SK-N-SH (cell line): ENCODE results near the gene PPP1R12A. TPM values are rescaled to one million over a fixed set of nuclear protein-coding genes. Genes with fewer than 3 reads are reported as not detected.

ENCODE experiments used
- CTCF ChIA-PET: fragments of 300-600, 350-600 bp; formaldehyde crosslinking; extraction: SDS; loops from one replicate; lab custom pipeline; 2021; lab: Yijun Ruan, JAX
- POLR2A ChIA-PET: fragments of 350-600 bp; sonication (Branson Sonifier 250); formaldehyde crosslinking; extraction: SDS; loops from one replicate; lab custom pipeline; 2020; ENCODE audit warnings: antibody characterized with exemption, inconsistent platforms; lab: Yijun Ruan, JAX
- DNase-seq: peaks from one replicate; pipeline ENCODE4 v3.0.0; 2012
- H2AFZ ChIP-seq: fragments of 200-600 bp; sonication (generic); 2 replicates; pipeline ENCODE4 v1.8.1; 2016; ENCODE audit warnings: antibody characterized with exemption, mild to moderate bottlenecking, low read depth
- H3F3A ChIP-seq: fragments of 200-600 bp; sonication (generic); replicated peaks from 2 replicates; pipeline ENCODE3; 2016; ENCODE audit warnings: antibody characterized with exemption, mild to moderate bottlenecking; ENCODE audit not compliant: insufficient read depth
- H3K27ac ChIP-seq, 2 experiments: fragments of 200-500 bp in 1 of 2; fragments of 200-600 bp in 1 of 2; sonication (Bioruptor generic) in 1 of 2; sonication (generic), shearing (Covaris generic) in 1 of 2; 2 replicates each; pipeline versions ENCODE4 v1.5.1 to v1.6.1; 2014 to 2016; ENCODE audit warnings: low read depth in 2 of 2, inconsistent platforms in 1 of 2, low read length in 1 of 2, mild to moderate bottlenecking in 1 of 2, mixed read lengths in 1 of 2
- H3K27me3 ChIP-seq: fragments of 200-600 bp; sonication (generic), shearing (Covaris generic); 2 replicates; pipeline ENCODE4 v1.6.1; 2016; ENCODE audit warnings: mixed run types; ENCODE audit not compliant: insufficient read depth
- H3K36me3 ChIP-seq, 2 experiments: fragments of 200-500 bp in 1 of 2; fragments of 200-600 bp in 1 of 2; sonication (Bioruptor generic) in 1 of 2; sonication (generic) in 1 of 2; replicated peaks in 1 of 2; 2 replicates each; pipeline versions ENCODE3 to v1.5.1; 2014 to 2016; ENCODE audit warnings: low read length in 1 of 2, mild to moderate bottlenecking in 1 of 2; ENCODE audit not compliant: insufficient read depth in 2 of 2, control insufficient read depth in 1 of 2
- H3K4me1 ChIP-seq, 2 experiments: fragments of 200-500 bp in 1 of 2; fragments of 200-600 bp in 1 of 2; sonication (Bioruptor generic) in 1 of 2; sonication (generic), shearing (Covaris generic) in 1 of 2; 2 replicates each; pipeline versions ENCODE4 v1.5.1 to v1.6.1; 2014 to 2016; ENCODE audit warnings: low read depth in 1 of 2, low read length in 1 of 2, mixed run types in 1 of 2; ENCODE audit not compliant: insufficient read depth in 2 of 2, control insufficient read depth in 1 of 2
- H3K4me2 ChIP-seq: fragments of 200-600 bp; sonication (generic), shearing (Covaris generic); 2 replicates; pipeline ENCODE4 v1.6.1; 2017; ENCODE audit warnings: mixed run types
- H3K4me3 ChIP-seq, 2 experiments: fragments of 200-500 bp in 1 of 2; fragments of 200-600 bp in 1 of 2; sonication (Bioruptor generic) in 1 of 2; sonication (generic), shearing (Covaris generic) in 1 of 2; 2 replicates each; pipeline versions ENCODE4 v1.5.1 to v1.8.1; 2014 to 2016; ENCODE audit warnings: low read depth in 2 of 2, inconsistent platforms in 1 of 2, low read length in 1 of 2, mild to moderate bottlenecking in 1 of 2, mixed read lengths in 1 of 2, moderate library complexity in 1 of 2
- H3K79me2 ChIP-seq: fragments of 200-600 bp; sonication (generic); 2 replicates; pipeline ENCODE4 v1.8.1; 2017; ENCODE audit warnings: mild to moderate bottlenecking; ENCODE audit not compliant: insufficient read depth
- H3K9ac ChIP-seq: fragments of 200-600 bp; sonication (generic); 2 replicates; pipeline ENCODE4 v1.6.1; 2017; ENCODE audit warnings: mixed run types
- H3K9me2 ChIP-seq: fragments of 200-600 bp; sonication (generic); 2 replicates; pipeline ENCODE4 v1.6.1; 2017; ENCODE audit warnings: mixed run types
- H3K9me3 ChIP-seq: fragments of 200-600 bp; sonication (generic); 2 replicates; pipeline ENCODE4 v1.6.1; 2017; ENCODE audit warnings: mixed run types, mild to moderate bottlenecking, moderate library complexity
- H4K20me1 ChIP-seq: fragments of 200-600 bp; sonication (generic); 2 replicates; pipeline ENCODE4 v1.6.1; 2017; ENCODE audit warnings: mild to moderate bottlenecking, mixed run types; ENCODE audit not compliant: insufficient read depth
- FOSL2 ChIP-seq: IDR thresholded peaks from 2 replicates; pipeline ENCODE4 v1.4.0; 2012; ENCODE audit warnings: low read depth, mild to moderate bottlenecking, moderate library complexity, borderline replicate concordance
- MEF2A ChIP-seq: IDR thresholded peaks from 2 replicates; pipeline ENCODE4 v1.4.0; 2012; ENCODE audit warnings: low read depth, borderline replicate concordance
- NFIC ChIP-seq: IDR thresholded peaks from 2 replicates; pipeline ENCODE4 v1.4.0; 2012; ENCODE audit warnings: borderline replicate concordance
- NRF1 ChIP-seq: IDR thresholded peaks from 2 replicates; pipeline ENCODE4 v1.6.1; 2012; ENCODE audit warnings: low read depth, mild to moderate bottlenecking, low read length
- PBX3 ChIP-seq: IDR thresholded peaks from 2 replicates; pipeline ENCODE4; 2012
- SMC3 ChIP-seq: IDR thresholded peaks from 2 replicates; pipeline ENCODE4 v1.6.1; 2012; ENCODE audit warnings: low read depth, low read length, improper control_type of control experiment
- ZBTB33 ChIP-seq: IDR thresholded peaks from 2 replicates; pipeline ENCODE4 v1.4.0; 2012; ENCODE audit warnings: low read depth, borderline replicate concordance
- WGBS: methylation state at CpG from one replicate; pipeline ENCODE4 v1.1.6; 2017; ENCODE audit warnings: low lambda C conversion rate; 5-methylcytosine and 5-hydroxymethylcytosine counted together
- polyA plus RNA-seq, 3 experiments: library from polyadenylated mRNA; depleted of rRNA; stranded (reverse); fragments of >200 nt; gene quantifications; 2 replicates each; pipeline ENCODE4 v1.2.3, GENCODE V29; 2012
- TF ChIP-seq, protein P1 (sequence below): fragments of 200-600 bp; sonication (generic); IDR thresholded peaks from 2 replicates; pipeline ENCODE4 v1.6.1; 2017; ENCODE audit warnings: antibody characterized with exemption, mild to moderate bottlenecking, moderate library complexity

Gene PPP1R12A
- polyA plus RNA-seq, 1 of the 3 experiments (the other 2 are of a cell fraction), result 26.0 TPM

GRCh38 chr12:79983492-79983891 lies 48.6 kb upstream of the PPP1R12A start (continued):
- peak; percentile 83; the same call in 1 of the 2 replicates for TF ChIP-seq ZBTB33
- no peak for TF ChIP-seq SMC3
- peak; percentile 92 for TF ChIP-seq FOSL2
- peak; percentile 97 for TF ChIP-seq NFIC
- TF ChIP-seq, all 33 proteins: peak for 14

DNA sequence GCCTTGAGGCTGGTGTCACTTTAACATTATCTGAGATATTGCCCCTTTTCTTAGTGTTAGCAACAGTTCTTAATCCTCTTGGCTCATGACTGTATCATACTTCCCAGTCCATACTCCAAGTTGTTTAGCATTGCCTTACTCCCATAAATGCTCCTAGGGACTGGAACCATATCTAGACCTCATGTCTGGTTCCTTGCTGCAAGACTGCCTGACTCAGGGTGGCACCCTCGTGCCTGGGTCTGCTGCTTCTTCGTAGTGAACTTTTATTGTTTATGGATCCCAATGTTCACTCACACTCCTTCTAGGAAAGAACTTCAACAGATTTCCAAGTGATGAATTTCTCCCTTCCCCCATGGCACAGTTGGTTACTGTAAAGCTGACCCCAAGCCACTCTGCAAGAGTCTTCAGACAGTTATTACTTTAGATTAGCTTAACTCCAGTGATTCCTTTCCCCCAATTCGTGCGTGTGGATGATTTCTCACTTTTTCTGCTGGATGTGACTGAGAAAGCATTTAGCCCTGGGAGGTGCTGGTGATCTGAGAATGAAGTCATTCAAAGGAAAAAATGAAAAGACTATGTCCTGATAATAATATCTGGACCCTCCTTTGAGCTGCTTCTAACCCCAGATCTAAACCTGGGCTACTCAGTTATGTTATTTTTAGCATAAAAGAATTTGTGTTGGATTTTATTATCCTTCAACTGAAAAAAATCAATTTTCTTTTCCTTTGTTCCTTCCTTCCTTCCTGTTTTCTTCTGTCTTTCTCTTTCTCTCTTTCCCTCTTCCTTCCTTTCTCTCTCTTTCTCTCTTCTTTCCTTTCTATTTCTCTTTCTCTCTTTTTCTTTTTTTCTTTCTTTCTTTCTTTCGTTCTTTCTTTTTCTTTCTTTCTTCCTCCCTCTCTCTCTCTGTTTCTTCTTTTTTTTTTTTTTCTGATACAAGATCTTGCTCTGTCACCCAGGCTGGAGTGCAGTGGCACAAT lies 47.5 kb upstream of the PPP1R12A start:
- Histone ChIP-seq H2AFZ (peak overlapping the region; percentile 61), H3K4me2 (peak overlapping the region; percentile 64), H3K9ac (peak overlapping the region; percentile 67; the same call in 1 of the 2 replicates), H3K27ac (peak overlapping the region in 1 of 2 experiments; percentile 96; a peak in 2 of 4 replicates), H3K36me3 (no peaks in the 10 kb centered on the region), H3K79me2 (no peaks in the 10 kb centered on the region), H3K4me3 (no peak overlapping the region; a peak in 1 of 4 replicates), H3K9me2 (no peaks in the 10 kb centered on the region), H3F3A (peaks cover 43% of the 10 kb centered on the region), H4K20me1 (no peaks in the 10 kb centered on the region), H3K4me1 (peaks cover 0 to 26% of the 10 kb centered on the region in 2 experiments; a peak in 3 of 4 replicates), H3K9me3 (no peaks in the 10 kb centered on the region), H3K27me3 (no peaks in the 10 kb centered on the region)
- ChIA-PET CTCF (no interaction called here), POLR2A (no interaction called here)
- WGBS, result 12% methylated on average over 5 of the region's 5 CpGs
- no peak for DNase-seq
- no peak for TF ChIP-seq MEF2A
- TF ChIP-seq SMC3, result peak; percentile 6; the same call in 1 of the 2 replicates
- TF ChIP-seq, protein P1, sequence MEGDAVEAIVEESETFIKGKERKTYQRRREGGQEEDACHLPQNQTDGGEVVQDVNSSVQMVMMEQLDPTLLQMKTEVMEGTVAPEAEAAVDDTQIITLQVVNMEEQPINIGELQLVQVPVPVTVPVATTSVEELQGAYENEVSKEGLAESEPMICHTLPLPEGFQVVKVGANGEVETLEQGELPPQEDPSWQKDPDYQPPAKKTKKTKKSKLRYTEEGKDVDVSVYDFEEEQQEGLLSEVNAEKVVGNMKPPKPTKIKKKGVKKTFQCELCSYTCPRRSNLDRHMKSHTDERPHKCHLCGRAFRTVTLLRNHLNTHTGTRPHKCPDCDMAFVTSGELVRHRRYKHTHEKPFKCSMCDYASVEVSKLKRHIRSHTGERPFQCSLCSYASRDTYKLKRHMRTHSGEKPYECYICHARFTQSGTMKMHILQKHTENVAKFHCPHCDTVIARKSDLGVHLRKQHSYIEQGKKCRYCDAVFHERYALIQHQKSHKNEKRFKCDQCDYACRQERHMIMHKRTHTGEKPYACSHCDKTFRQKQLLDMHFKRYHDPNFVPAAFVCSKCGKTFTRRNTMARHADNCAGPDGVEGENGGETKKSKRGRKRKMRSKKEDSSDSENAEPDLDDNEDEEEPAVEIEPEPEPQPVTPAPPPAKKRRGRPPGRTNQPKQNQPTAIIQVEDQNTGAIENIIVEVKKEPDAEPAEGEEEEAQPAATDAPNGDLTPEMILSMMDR, result peak; percentile 15
- TF ChIP-seq FOSL2, result peak; percentile 16; the same call in 1 of the 2 replicates
- peak; percentile 44; the same call in 1 of the 2 replicates for TF ChIP-seq PBX3
- no peak for TF ChIP-seq NRF1
